Pulmonary artery endothelial cell (primary cell): Measurements from ENCODE around the gene TDRKH. TPM values are rescaled to one million over a fixed set of nuclear protein-coding genes. Genes with fewer than 3 reads are reported as not detected.
"Not testable (repeated sequence)": the region's sequence is repeated elsewhere in the genome, so short reads cannot be mapped to it uniquely, and the experiment has no call there.

Experiments used
- DNase-seq: peaks from one replicate; pipeline ENCODE4 v3.0.0-alpha.2; 2011; ENCODE audit warnings: low read depth, low spot score
- total RNA-seq: library from RNA; depleted of rRNA; stranded (reverse); fragments of >200 nt; gene quantifications from 2 replicates; pipeline ENCODE4 v1.2.3, GENCODE V29; 2014

The TDRKH gene
- total RNA-seq, 1 donor from 2014 or later = 8.2 TPM

GRCh38 chr1:151803164-151803563 lies 12.9 kb upstream of the TDRKH start:
- no peak for DNase-seq

- DNase-seq = no peak
These were observed 12.1 kb upstream of the TDRKH start for GRCh38 chr1:151802372-151802771.

GRCh38 chr1:151801846-151802245 lies 11.5 kb upstream of the TDRKH start:
- no peak for DNase-seq

GRCh38 chr1:151801310-151801820 lies 11.1 kb upstream of the TDRKH start:
- no peak for DNase-seq

GRCh38 chr1:151800830-151801229 lies 10.5 kb upstream of the TDRKH start:
- no peak for DNase-seq

GRCh38 chr1:151799179-151800022 lies 9.1 kb upstream of the TDRKH start:
- DNase-seq = no peak

- DNase-seq = no peak
These were observed 8.3 kb upstream of the TDRKH start for GRCh38 chr1:151798571-151798970.

- no peak for DNase-seq
These were observed 796 bp upstream of the TDRKH start for GRCh38 chr1:151790940-151791651.

GRCh38 chr1:151787689-151788088 lies 2.6 kb downstream of the TDRKH start:
- DNase-seq = no peak

GRCh38 chr1:151783796-151784195 lies 6.5 kb downstream of the TDRKH start:
- no peak for DNase-seq

- no peak for DNase-seq
These were observed 7.6 kb downstream of the TDRKH start for GRCh38 chr1:151782741-151783140.

- not testable (repeated sequence) for DNase-seq
These were observed 8.3 kb downstream of the TDRKH start for GRCh38 chr1:151782026-151782425.

GRCh38 chr1:151780736-151781135 lies 9.6 kb downstream of the TDRKH start:
- not testable (repeated sequence) for DNase-seq

- no peak for DNase-seq
These were observed 10.4 kb downstream of the TDRKH start for GRCh38 chr1:151779852-151780251.

GRCh38 chr1:151777317-151777716 lies 13.0 kb downstream of the TDRKH start:
- DNase-seq = no peak

- no peak for DNase-seq
These were observed 13.6 kb downstream of the TDRKH start for GRCh38 chr1:151776665-151777062.

- no peak for DNase-seq
These were observed 14.2 kb downstream of the TDRKH start for GRCh38 chr1:151775894-151776664.

- no peak for DNase-seq
These were observed 15.9 kb downstream of the TDRKH start for GRCh38 chr1:151774256-151774922.

- DNase-seq = no peak
These were observed 16.6 kb downstream of the TDRKH start for GRCh38 chr1:151773702-151774101.

- not testable (repeated sequence) for DNase-seq
These were observed 21.0 kb downstream of the TDRKH start for GRCh38 chr1:151769270-151769669.
